NCI-H2081 treated with DMSO at 0.1 percent for 48 hours (cell line): Measurements from ENCODE around the gene CDC42BPA.

ENCODE experiments used
- DNase-seq: peaks from one replicate; lab custom pipeline; 2025; lab: John Stamatoyannopoulos, UW

The CDC42BPA gene

GRCh38 chr1:226945106-226945857, 373.0 kb downstream of the CDC42BPA start:
- peak; percentile 86 for DNase-seq

- no peak for DNase-seq
Observed at GRCh38 chr1:226943927-226944326, 374.4 kb downstream of the CDC42BPA start.

DNA sequence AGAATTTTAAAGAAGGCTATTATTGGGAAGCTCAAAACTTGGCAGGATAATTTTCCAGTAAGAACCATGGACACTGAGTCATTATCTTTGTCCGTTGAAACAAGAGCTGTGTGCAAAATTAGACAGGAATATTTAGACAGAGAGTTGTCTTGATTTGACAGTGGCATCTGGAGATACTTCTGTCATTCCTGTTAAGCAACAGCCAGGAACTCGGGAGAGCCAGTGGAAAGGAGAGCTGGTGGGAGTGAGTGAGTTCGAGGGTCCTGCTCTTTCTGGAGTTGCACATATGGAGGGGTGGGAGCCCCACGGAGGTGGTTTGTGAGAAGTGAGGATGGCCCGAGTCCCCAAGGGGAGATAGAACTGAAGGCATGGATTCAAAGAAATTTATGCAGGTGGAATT, 375.1 kb downstream of the CDC42BPA start:
- no peak for DNase-seq

DNA sequence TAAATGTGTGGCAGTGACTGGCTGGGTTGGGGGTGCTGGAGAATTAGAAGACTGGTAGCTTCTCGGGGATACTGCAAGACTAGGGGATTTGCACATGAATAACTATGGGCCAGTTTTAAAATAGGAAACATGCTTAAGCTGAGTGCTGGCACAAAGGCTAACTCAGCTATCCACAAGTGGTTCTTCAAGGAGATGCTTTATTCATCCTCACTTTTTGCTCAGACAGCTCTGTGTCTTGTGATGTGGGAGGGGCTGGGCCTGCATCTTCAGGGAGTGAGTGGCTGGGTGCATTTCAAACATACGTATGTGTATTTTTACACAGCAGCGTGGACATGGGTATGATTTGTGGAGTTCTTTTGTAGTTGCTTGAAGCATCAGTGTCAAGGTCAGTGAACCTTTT, 375.9 kb downstream of the CDC42BPA start:
- DNase-seq: no peak

GRCh38 chr1:226940806-226941067, 377.6 kb downstream of the CDC42BPA start:
- DNase-seq: no peak

GRCh38 chr1:226940029-226940805, 378.1 kb downstream of the CDC42BPA start, which contains the start of gene COQ8A:
TSS of gene COQ8A (plus strand) at chr1:226940294. CDS start at chr1:226961386, 21,092 bp downstream.
- peak; percentile 100 for DNase-seq
